Stimulated activated CD8-positive, alpha-beta memory T cell treated with anti-CD3 and anti-CD28 coated beads, Interleukin-15, amount 100 ng/mL, for 24 hours (primary cell): ENCODE data around the gene TASOR.
"Not testable (repeated sequence)": the region's sequence is repeated elsewhere in the genome, so short reads cannot be mapped to it uniquely, and the experiment has no call there.

Experiments
- DNase-seq: peaks from one replicate; pipeline ENCODE4 v3.0.0-alpha.2; 2020; ENCODE audit warnings: low read depth

Gene TASOR, protein sequence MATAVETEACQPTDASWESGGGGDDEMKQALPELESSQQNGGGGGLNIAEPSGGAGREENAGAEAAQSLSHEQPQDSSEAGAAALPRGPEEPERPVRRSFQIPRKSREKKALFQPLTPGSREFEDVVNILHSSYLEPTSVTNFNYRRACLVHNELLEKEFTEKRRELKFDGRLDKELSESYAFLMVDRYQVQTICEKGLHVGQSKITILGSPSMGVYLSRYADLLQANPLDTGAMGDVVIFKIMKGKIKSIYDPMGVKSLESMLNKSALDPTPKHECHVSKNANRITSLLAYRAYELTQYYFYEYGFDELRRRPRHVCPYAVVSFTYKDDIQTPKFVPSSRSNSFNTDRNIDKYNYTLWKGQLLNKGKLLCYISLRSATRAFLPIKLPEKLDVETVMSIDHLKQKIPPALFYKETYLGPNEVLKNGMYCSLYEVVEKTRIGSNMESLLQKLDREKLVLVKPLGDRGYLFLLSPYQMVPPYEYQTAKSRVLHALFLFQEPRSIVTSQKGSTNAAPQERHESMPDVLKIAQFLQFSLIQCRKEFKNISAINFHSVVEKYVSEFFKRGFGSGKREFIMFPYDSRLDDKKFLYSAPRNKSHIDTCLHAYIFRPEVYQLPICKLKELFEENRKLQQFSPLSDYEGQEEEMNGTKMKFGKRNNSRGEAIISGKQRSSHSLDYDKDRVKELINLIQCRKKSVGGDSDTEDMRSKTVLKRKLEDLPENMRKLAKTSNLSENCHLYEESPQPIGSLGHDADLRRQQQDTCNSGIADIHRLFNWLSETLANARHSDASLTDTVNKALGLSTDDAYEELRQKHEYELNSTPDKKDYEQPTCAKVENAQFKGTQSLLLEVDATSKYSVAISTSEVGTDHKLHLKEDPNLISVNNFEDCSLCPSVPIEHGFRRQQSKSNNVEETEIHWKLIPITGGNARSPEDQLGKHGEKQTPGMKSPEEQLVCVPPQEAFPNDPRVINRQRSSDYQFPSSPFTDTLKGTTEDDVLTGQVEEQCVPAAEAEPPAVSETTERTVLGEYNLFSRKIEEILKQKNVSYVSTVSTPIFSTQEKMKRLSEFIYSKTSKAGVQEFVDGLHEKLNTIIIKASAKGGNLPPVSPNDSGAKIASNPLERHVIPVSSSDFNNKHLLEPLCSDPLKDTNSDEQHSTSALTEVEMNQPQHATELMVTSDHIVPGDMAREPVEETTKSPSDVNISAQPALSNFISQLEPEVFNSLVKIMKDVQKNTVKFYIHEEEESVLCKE (N-terminal part only)

DNA sequence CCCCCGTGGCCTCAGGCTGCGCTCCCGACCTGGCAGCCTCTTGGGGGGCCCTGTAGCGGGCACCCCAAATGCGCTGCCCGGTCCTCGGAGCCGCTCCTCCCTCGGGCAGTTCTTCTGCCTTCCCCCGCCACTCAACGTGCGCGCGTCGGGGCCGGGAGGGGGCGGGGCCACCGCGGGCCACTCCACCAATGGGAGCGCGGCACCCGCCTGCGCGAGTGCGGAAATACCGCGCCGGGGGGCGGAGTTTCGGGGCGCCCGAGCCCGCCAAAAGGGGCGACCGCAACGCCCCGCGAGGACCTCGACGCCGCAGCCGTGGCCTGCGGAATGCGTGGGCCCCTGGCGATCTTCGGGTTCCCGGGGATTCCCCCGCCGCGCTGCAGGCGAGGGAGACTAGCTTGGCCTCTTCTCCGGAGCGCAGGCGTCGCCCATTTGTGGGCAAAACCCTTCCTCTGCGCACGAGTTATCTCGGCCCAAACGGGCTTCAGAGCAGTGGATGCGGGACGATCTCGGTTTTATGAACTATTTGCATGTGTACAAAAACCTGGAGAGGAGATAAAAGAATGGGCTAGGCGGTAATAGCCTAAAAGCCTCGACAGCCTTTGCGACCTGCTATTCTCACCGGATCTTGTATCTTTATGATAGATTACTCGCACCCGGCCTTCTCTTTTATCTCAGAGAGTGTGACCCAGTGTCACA is at the start of gene TASOR:
TASOR (minus strand) TSS at position 144 of the 696 bp plus-strand sequence. CDS start 259 bp downstream, outside the sequence.
- peak; percentile 81 for DNase-seq

DNA sequence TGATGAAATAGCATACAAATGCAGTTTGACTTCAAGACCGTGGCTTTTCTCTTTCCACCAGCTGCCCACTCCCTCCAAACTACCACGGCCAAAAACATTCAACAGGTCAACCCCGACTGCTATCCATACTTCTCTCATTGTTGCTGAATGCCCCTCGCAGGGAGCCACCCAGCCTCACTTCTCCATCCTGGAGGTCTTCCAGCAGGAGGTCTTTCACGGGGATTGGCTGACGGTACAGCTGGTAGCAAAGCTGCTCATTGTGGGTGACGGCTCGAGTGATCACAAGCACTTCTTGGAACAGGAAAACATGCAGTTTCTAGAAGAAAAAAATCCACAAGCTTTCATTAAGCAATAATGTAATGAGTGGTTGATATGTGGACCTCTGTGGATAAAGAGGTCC is 49.0 kb upstream of the TASOR start:
- DNase-seq = no peak

- DNase-seq = peak; percentile 16
Observed at GRCh38 chr3:56725175-56725574, 42.1 kb upstream of the TASOR start.

DNA sequence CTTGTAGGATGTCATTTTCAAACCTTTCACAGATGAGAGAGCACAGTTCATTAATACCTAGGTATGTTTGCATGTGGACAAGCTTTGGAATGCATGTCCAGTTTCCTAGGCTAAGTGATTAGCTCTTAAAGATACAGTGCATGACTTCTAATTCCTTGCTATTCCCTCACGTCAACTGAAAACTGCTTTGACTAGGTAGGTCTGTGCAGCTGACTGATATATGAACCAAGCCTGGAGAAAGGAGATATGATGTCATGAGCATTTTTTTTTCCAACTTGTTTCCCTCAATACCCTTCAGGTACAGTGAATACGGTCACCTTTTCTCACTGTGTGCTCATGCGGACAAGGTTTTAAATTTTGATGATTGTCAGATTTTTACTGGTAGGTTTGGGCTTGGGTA is 41.6 kb upstream of the TASOR start:
- no peak for DNase-seq

- no peak for DNase-seq
Observed at GRCh38 chr3:56720849-56721248, 37.8 kb upstream of the TASOR start.

DNA sequence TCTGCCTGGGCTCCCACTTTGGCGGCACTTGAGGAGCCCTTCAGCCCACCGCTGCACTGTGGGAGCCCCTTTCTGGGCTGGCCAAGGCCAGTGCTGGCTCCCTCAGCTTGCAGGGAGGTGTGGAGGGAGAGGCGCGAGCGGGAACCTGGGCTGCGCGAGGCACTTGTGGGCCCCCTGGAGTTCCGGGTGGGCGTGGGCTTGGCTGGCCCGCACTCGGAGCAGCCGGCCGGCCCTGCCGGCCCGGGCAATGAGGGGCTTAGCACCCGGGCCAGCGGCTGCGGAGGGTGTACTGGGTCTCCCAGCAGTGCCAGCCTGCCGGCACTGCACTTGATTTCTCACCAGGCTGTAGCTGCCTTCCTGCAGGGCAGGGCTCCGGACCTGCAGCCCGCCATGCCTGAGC is 35.7 kb upstream of the TASOR start:
- not testable (repeated sequence) for DNase-seq

GRCh38 chr3:56711344-56711743 is 28.3 kb upstream of the TASOR start:
- no peak for DNase-seq

- DNase-seq = not testable (repeated sequence)
Observed at GRCh38 chr3:56707412-56707811, 24.3 kb upstream of the TASOR start.

- no peak for DNase-seq
Observed at GRCh38 chr3:56706629-56707028, 23.6 kb upstream of the TASOR start.

DNA sequence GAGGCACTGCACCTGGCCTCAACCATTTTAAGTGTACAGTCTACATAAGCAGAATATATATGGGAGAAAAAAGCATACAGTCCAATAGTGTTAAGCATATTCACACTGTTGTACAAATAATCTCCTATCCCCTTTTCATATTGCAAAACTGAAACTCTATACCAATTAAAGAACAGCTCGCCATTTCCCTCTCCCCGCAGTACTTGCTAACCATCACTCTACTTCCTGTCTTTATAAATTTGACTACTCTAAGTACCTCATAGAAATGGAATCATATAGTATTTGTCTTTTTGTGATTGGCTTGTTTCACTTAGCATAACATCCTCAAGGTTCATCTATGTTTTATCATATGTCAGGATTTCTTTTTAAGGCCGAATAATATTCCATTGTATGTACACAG is 21.6 kb upstream of the TASOR start:
- DNase-seq = no peak

DNA sequence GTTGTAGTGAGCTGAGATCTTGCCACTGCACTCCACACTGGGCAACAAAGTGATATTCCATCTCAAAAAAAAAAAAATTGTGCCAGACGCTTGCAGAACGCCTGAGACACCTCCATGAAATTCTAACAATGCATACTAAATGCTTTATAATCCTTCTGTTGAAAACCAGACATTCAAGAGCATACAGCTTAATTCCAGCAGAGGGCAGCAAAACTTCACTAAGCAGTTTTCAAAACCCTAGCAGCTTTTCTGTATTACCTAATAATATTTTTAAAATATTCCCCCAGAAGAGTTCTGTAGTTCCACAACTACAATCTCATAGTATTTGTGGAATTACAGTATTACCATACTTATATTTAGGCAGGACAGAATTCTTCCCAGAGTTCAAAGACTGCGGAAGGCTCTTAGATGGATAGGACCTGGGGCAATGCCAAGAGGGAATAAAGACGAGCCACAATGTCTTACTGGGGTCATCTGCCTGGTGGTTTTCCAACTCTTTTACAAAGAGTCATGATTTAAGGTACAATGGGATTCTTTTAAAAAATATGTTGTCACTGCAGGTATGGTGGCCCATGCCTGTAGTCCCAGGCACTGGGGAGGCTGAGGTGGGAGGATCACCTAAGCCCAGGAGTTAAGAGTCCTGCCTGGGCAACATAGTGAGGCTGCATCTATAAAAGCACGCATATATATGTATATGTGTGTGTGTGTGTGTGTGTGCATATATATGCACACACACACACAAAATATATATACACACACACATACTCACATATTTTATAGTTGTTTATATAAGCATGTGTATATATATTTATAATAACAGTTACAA is 19.6 kb upstream of the TASOR start:
- no peak for DNase-seq

- DNase-seq = no peak
Observed at GRCh38 chr3:56700151-56700550, 17.1 kb upstream of the TASOR start.

DNA sequence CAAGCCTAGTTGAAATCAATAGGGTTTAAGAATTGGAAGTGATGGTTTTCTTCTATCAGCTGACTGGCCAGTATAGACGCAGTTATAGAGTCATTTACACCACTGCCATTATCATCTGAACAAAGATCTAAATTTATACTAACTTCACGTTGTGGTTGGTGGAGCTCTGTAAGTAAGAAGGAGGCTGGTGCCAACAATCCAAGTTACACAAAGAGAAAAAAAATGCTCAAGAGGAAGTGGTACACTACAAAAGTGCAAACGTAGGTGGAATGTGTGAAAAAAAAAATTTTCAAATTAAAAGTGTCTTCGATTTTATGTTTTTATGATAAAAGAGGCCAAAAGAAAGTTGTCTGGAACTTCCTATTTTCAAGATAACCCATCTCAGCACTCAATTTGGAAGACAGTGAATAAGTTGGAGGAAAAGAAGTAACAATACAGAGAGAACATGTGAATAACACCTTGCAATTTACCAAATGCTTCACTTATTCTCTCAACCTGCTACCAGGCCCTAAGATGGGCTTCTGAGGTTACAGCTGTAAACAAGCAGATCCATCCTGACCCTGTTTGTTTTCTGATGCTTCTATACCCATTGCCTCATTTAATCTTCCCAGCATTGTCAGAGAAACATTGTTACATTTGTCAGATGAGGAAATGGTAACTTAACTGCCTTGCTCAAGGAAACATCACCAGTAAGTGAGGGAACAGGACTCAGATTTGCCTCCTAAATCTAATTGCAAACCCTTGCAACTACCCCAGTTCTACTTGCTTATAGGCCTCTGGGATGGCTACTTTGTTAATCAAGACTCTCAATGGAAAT is 12.0 kb upstream of the TASOR start:
- DNase-seq = no peak

DNA sequence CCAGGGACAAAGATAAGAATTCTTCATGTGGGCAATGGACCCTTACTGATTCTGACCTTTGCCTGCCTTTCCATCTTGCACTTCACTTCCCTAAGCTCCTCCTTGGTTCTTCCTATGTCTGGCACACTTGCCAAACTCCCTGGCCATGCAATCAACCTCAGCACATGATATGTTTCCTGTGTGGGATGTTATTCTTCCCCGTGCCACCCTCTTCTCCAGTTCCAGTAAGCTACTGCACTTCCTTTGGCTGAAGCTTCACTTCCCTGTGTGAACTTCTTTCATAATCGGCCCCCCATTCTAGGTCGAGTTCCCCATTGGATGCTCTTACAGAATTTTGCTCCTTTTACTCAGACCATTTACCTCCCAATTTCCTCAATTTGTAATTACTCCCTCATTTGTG is 10.7 kb upstream of the TASOR start:
- DNase-seq = no peak

DNA sequence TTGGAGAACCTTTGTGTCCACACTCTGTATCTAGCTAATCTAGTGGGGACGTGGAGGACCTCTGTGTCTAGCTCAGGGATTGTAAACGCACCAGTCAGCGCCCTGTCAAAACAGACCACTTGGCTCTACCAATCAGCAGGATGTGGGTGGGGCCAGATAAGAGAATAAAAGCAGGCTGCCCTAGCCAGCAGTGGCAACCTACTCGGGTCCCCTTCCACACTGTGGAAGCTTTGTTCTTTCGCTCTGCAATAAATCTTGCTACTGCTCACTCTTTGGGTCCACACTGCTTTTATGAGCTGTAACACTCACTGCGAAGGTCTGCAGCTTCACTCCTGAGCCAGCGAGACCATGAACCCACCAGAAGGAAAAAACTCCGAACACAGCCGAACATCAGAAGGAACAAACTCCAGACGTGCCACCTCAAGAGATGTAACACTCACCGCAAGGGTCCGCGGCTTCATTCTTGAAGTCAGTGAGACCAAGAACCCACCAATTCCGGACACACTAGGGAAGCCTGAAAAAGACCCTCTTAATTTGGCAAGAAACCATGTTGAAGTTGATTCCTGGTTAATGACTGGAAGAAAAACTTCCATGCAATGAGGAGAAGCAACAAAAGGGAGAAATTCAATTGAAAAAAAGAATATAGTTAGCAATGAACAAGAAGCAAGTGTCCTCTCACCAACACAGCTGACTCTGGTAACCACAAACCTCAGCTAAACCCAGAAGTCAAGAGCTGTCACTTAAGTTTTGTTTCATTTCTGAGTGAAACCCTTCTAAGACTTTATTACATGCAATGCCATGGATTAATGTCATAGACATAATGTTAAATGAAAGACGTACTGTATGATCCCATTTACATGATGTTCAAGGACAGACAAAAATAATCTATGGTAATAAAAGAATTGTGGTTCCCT is 9.7 kb upstream of the TASOR start:
- not testable (repeated sequence) for DNase-seq

DNA sequence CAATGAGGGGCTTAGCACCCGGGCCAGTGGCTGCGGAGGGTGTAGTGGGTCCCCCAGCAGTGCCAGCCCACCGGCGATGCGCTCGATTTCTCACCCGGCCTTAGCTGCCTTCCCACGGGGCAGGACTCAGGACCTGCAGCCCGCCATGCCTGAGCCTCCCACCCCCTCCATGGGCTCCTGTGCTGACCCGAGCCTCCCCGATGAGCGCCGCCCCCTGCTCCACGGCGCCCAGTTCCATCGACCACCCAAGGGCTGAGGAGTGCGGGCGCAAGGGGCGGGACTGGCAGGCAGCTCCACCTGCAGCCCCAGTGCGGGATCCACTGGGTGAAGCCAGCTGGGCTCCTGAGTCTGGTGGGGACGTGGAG is 8.9 kb upstream of the TASOR start:
- not testable (repeated sequence) for DNase-seq

DNA sequence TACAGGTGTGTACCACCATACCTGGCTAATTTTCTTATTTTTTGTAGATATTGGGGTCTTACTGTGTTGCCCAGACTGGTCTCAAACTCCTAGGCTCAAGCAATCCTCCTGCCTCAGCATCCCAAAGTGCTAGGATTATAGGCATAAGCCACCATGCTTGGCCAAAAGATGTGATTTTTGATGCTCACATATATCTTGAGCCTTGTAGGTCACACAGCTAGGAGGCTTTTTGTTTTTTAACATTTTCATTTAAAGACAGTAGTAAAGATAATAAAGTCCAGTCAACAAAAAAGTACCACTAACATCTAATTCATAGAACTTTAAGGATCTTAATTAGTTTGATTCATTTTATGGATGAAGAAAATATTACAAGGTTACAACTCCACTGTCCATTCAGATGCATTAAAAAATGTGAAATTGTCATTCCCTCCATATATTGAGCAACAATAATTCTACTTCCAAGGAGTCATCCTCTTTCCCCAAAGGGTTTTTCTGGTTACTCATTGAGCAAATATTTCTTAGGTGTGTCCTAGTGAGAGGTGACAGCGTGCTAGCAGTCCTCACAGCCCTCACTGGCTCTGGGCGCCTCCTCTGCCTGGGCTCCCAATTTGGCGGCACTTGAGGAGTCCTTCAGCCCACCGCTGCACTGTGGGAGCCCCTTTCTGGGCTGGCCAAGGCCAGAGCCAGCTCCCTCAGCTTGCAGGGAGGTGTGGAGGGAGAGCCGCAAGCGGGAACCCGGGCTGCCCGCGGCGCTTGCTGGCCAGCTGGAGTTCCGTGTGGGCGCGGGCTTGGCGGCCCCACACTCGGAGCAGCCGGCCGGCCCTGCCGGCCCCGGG is 8.3 kb upstream of the TASOR start:
- DNase-seq = no peak

DNA sequence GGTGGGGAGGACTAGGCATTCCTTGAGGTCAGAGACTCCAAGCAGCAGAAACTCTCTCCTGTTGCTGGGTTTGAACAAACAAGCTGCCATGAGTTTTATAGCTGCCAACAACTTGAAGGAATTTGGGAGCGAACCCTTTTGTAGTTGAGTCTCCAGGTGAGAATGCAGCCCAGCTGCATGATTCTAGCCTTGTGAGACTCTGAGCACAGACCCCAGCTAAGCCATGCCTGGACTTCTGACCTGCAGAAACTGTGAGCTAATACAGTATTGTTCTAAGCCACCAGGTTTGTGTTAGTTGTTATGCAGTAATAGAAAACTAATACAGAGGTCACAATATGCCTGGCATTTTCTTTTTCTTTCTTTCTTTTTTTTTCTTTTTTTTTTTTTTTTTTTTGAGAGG is 6.2 kb upstream of the TASOR start:
- no peak for DNase-seq
